NCI-H1048 (cell line): ENCODE data around the gene GALNT16.
"Not testable (repeated sequence)": the region's sequence is repeated elsewhere in the genome, so short reads cannot be mapped to it uniquely, and the experiment has no call there.

Experiments
- DNase-seq: peaks from one replicate; lab custom pipeline; 2025; lab: John Stamatoyannopoulos, UW

GALNT16 gene

DNA sequence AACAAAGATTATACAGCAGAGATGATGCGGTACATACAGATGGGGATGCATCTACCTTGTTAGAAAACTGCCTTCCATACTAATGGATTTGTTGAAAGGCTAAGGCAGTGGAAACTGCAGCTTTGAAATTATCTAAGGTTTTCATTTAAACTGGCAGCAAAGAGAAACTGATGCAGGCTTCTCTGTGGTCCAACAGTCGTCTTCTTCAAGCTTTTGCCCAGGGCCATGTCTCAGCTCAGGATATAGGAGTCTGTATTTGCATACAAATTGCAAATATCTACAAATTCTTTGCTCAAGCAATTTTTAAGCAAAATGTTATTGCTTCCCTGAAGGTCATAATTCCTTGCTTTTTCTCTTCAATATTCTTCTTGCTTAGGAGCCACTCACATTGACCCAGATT, 104.4 kb downstream of the GALNT16 start:
- DNase-seq, result no peak

DNA sequence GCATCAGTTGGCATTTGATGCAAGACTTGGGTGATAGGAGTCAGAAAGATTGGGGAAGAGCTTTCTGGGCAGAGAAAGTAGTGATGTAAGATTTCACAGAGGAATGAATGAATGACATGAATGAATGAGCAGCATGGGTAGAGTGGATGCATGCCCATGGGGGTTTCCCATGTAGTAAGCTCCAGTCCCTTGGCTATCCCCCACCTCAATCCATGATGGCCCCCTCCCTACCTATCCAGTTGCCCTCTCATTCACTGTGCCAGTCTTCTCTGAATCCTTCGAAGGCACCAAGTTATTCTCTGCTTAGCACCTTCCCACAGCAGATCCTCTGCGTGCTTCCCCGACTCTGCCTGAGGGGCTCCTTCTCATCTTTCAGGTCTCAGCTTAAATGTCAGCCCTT, 106.1 kb downstream of the GALNT16 start:
- no peak for DNase-seq

- no peak for DNase-seq
These were observed 106.8 kb downstream of the GALNT16 start for GRCh38 chr14:69366761-69367160.

GRCh38 chr14:69368381-69368780, 108.4 kb downstream of the GALNT16 start:
- DNase-seq, result no peak

GRCh38 chr14:69370061-69370460, 110.1 kb downstream of the GALNT16 start:
- DNase-seq, result no peak

- no peak for DNase-seq
These were observed 112.2 kb downstream of the GALNT16 start for GRCh38 chr14:69372146-69372545.

DNA sequence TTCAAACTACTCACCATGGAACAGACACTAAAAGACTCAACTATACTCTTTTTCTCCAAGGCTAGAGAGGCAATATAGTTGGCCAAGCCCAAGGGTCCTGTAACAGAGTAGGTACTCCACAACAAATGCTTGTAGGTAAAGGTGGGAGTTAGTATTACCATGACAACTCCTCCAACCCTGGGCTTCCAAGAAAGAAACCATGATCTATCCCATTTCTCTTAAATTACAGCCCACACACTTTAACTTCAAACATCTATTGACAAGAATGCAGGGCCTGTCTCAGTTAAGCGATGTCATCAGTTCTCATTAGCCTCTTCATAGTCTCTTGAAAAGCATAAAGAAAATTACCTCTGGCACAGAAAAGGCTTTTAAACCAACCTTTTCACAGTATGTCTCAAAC, 113.1 kb downstream of the GALNT16 start:
- DNase-seq, result no peak

GRCh38 chr14:69374235-69374634, 114.3 kb downstream of the GALNT16 start:
- DNase-seq, result no peak

- DNase-seq, result no peak
These were observed 115.2 kb downstream of the GALNT16 start for GRCh38 chr14:69375182-69375581.

DNA sequence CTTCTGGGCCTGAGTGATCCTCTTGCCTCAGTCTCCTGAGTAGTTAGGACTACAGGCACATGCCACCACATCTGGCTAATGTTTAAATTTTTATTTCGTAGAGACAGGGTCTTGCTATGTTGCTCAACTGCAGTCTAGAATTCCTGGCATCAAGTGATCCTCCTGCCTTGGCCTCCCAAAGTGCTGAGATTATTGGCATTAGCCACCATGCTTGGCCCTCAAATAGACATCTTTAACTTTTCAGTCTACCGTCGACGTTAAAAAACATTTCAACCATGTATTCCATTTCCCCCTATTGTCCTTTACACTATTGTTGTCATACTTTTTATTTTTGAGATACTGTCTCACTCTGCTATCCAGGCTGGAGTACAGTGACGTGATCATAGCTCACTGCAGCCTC, 115.8 kb downstream of the GALNT16 start:
- no peak for DNase-seq

- no peak for DNase-seq
These were observed 116.5 kb downstream of the GALNT16 start for GRCh38 chr14:69376439-69376838.

GRCh38 chr14:69378274-69378673, 118.3 kb downstream of the GALNT16 start:
- DNase-seq, result no peak

DNA sequence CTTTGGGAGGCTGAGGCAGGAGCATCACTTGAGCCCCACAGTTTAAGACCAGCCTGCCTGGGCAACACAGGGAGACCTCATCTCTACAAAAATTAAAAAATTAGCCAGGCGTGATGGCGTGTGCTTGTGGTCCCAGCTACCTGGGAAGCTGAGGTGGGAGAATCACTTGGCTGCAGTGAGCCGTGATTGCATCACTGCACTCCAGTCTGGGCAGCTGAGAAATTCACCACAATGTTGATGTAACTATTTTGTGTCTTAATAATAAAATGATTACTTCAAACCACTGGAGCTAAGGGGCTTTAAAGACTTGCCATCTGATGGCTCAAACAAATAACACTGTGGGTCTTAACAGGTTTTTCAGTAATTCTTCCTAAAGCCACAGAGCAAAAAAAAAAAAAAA, 127.4 kb downstream of the GALNT16 start:
- DNase-seq, result no peak

DNA sequence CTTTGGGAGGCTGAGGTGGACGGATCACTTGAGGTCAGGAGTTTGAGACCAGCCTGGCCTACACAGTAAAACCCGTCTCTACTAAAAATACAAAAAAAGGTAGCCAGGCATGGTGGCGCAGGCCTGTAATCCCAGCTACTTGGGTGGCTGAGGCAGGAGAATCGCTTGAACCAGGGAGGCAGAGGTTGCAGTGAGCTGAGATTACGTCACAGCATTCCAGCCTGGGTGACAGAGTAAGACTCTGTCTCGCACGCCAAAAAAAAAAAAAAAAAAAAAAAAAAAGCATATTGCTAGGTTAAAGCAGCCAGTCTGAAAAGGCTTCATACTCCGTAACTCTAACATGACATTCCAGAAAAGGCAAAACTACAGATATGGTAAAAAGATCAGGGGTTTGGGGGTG, 131.4 kb downstream of the GALNT16 start:
- DNase-seq, result not testable (repeated sequence)

DNA sequence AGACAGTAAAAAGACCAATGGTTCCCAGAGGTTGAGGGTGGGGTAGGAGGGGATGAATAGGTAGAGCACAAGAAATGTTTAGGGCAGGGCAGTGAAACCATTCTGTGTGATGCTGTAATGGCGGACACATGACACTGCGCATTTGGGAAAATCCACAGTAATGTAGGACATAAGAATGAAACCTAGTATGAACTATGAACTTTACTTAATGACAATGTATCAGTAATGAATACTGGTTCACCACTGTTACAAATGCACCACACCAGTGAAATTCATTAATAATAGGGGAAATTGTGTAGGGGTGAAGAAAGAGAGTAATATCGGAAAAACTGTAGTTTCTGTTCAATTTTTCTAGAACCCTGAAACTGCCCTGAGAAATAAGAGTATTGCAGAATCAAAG, 132.5 kb downstream of the GALNT16 start:
- DNase-seq, result no peak

- DNase-seq, result no peak
These were observed 136.0 kb downstream of the GALNT16 start for GRCh38 chr14:69395929-69396328.

DNA sequence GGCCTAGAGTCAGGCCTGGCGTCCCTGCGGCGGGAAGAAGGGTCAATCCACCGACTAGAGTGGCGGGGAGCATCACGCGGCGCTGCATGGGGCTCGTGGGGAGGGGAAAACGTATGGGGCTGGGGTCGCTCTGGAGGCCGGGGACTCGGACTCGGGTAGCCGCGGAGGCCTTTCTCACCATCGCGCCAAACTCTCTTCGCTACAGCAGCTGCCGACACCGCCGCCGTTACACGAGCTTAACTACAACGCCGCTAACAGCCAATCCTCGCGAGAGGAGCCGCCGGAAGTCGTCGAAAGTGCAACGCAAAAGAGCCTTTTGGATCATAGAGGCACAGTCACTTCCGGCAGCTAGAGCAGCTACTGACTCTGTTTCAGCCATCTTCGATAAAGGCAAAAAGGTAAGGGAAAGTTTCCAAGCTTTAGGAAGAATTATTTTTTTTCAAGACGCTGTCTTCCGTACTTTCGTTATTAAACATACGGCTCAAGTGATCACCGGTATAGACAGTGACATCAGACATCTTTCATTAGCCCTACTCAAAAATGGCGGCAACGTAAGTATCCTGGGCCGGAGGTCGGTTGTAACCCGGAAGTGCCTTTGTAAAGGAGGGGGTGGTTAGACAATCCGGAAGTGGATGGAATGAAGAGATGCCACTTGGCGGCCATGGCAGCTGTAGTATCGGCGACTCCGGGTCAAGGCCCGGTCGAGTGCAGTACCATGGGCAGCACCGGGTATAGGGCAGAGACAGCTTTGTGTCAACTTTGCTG, 138.3 kb downstream of the GALNT16 start, which contains the start of the genes ERH and SLC39A9:
TSS of gene ERH (minus strand) at position 247 of the 765 bp plus-strand sequence. CDS start at position 181, 66 bp downstream.
TSS of gene SLC39A9 (plus strand) at position 640 of the 765 bp plus-strand sequence. CDS start 678 bp downstream, outside the sequence.
- DNase-seq, result peak; percentile 85

DNA sequence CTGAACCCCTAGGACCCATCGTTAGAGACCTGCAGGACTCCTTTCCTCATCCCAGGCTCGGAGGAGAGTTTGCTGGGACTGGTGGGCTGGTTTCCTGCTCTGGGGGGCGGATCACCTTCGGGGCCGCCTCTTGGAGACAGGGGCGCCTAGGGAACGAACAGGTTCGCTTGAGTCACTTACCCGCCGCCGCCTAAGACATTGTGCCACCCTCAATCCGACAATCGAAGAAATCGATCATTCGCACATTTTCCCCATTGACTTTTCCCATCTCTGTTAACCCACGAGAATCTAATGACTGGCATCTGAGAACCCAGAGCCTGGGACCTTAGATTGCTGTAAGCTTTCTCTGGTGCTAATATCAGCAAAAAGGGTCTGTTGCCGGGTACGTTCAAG, 138.9 kb downstream of the GALNT16 start:
- DNase-seq, result no peak

GRCh38 chr14:69399750-69400149, 139.8 kb downstream of the GALNT16 start:
- DNase-seq, result no peak

DNA sequence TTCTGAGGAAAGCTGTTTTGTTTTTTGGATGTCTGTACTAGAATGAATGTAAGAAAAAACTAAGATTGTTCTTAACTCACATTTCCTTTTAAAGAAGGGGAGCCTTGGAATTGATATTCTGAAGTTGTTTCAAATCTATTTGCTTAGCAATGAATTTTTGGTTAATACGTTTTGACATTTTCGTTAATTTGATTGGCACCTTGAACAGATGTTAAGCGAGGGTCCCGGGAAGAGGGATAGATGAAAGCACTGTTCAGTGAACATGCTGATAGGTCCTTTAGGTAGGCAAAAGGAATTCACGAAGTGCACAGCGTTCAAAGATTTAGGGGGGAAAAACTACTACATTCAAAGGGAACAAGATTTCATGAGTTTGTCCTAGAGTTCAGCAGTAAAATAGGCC, 140.2 kb downstream of the GALNT16 start:
- DNase-seq, result no peak

DNA sequence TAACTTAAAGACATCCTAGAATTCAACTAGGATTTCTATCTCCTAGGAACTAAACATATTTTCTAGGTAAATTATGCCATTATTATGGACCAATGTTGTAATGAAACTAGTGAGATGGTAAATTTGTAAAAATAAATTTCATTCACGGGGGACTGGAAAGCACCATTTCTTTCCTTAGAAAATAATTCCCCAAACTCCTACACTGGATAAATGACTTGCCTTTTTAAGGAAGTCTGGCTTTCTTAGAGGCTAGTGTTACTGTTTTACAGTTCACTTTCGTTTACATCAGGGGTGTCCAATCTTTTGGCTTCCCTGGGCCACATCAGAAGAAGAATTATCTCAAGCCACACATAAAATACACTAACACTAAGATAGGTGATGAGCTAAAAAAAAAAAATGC, 141.9 kb downstream of the GALNT16 start:
- DNase-seq, result no peak

- no peak for DNase-seq
These were observed 144.5 kb downstream of the GALNT16 start for GRCh38 chr14:69404478-69404877.

DNA sequence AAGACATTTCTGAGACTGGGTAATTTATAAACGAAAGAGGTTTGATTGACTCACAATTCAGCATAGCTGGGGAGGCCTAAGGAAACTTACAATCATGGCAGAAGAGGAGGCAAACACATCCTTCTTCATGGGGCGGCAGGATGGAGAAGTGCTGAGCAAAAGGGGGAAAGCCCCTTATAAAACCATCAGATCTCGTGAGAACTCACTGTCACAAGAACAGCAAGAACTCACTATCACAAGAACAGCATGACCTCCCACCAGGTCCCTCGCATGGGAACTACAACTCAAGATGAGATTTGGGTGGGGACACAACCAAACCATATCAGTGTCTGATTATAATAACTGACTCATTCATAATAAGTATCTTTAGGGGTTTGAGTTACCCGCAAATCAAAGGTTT, 144.9 kb downstream of the GALNT16 start:
- no peak for DNase-seq

DNA sequence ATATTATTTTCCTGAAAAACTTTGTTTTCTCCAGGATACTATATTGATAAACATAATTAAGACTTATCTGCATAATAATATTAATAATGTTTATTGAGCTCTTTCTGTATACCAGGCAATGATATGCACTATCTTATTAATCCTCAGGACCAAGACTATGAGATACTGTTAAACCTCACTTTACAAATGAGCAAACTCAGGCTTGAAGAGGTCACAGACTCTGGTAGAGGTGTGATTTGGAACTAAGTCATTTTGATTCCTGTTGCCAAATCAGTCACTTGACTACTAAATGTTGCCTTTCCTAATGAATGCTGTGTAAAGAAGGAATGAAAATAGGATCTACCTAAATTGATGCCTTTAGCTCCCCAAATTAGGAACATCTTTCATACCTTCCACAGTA, 145.8 kb downstream of the GALNT16 start:
- DNase-seq, result no peak
